Ishikawa (cell line): ENCODE measurements around the gene CGREF1.

ENCODE experiments used
- CEBPB ChIP-seq: IDR thresholded peaks from 2 replicates; pipeline ENCODE4 v1.6.1; 2012
- REST ChIP-seq: IDR thresholded peaks from 2 replicates; pipeline ENCODE4 v1.6.1; 2012; ENCODE audit warnings: low read depth, mild to moderate bottlenecking
- TAF1 ChIP-seq: IDR thresholded peaks from 2 replicates; pipeline ENCODE4 v1.6.1; 2012; ENCODE audit warnings: low read depth, mild to moderate bottlenecking
- TEAD4 ChIP-seq: IDR thresholded peaks from 2 replicates; pipeline ENCODE4 v1.6.1; 2012

- TF ChIP-seq CEBPB = no peak
- no peak for TF ChIP-seq REST
- no peak for TF ChIP-seq TEAD4
- TF ChIP-seq TAF1 = no peak
Measured at GRCh38 chr2:27128668-27129571, 10.0 kb upstream of the CGREF1 start.
